Testis (tissue), 2 donors: Measurements from ENCODE around the gene TRMT2A.

ENCODE experiments used
- CTCF ChIP-seq, 3 experiments: fragments of 450-650 bp in 2 of 3; fragments of 200-600 bp in 1 of 3; sonication (generic) in 1 of 3; IDR thresholded peaks; one replicate each; pipeline ENCODE4 v1.5.1; 2016 to 2019; ENCODE audit warnings: antibody characterized with exemption in 3 of 3, mild to moderate bottlenecking in 2 of 3, moderate library complexity in 1 of 3
- POLR2A ChIP-seq: fragments of 450-650 bp; IDR thresholded peaks from one replicate; pipeline ENCODE4 v1.6.1; 2017; ENCODE audit warnings: antibody characterized with exemption, mild to moderate bottlenecking, moderate library complexity

- TF ChIP-seq CTCF (IDR thresholded peaks at IDR 0.05) (no peak), POLR2A (no peak)
Measured at GRCh38 chr22:20148414-20148813, 31.4 kb upstream of the TRMT2A start.
